GM18499 (cell line): ENCODE results near the gene AFAP1.

ENCODE experiments used
- ATAC-seq: cut with Tn5 transposase; IDR thresholded peaks from one replicate; pipeline ENCODE4 v1.9.1; 2021; ENCODE audit warnings: moderate number of reproducible peaks; ENCODE audit not compliant: insufficient read depth, unreplicated experiment

AFAP1 gene

DNA sequence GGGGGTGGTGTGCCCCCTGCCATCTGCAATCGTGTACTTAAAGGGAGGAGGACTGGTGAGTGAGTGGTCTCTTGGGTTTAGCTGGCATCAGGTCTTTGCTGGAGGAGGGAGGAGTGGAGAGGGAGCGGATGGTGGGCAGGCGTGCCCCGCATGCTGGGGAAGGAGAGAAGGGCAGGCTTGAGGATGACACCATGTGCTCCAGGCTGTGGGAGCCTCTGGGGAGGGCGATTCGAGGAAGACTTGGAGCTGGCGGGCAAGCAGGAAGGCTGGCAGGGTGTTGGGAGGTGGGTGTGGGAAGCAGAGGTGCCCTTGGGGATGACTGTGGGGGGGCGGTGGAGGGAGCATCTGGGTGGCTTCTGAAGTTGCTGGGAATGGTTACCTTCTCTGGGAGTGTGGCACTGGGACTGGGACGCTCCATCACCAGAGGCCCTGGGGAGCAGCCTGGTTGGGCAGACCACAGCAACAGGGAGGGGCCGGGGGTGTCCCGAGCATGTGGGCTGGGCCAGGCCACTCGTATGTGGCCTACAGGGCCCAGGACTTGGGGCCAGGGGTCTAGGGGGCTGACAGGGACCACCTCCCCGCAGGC is 30.8 kb upstream of the AFAP1 start:
- ATAC-seq = no peak

DNA sequence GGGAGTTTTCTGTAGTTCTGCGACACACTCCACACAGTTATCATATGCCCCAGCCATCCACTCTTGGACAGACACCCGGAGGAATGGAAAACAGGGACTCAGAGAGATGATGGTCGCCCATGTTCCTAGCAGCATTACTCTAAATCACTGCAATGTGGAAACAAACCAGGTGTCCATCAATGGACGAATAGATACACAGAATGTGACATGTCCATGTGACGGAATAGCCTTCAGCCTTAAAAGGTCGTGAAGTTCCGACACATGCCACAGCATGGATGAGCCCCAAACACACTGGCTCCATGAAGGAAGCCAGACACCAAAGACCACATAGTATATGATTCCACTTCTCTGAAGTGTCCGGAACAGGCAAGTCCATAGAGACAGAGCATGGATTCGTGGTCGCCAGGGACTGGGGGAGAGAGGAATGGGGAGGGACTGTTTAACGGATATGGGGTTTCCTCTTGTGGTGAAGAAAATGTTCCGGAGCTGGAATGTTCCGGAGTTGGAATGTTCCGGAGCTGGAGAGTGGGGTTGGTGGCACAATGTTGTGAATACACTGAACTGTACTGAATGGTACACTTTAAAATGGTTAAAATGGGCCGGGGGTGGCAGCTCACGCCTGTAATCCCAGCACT is 28.7 kb upstream of the AFAP1 start:
- ATAC-seq = no peak

DNA sequence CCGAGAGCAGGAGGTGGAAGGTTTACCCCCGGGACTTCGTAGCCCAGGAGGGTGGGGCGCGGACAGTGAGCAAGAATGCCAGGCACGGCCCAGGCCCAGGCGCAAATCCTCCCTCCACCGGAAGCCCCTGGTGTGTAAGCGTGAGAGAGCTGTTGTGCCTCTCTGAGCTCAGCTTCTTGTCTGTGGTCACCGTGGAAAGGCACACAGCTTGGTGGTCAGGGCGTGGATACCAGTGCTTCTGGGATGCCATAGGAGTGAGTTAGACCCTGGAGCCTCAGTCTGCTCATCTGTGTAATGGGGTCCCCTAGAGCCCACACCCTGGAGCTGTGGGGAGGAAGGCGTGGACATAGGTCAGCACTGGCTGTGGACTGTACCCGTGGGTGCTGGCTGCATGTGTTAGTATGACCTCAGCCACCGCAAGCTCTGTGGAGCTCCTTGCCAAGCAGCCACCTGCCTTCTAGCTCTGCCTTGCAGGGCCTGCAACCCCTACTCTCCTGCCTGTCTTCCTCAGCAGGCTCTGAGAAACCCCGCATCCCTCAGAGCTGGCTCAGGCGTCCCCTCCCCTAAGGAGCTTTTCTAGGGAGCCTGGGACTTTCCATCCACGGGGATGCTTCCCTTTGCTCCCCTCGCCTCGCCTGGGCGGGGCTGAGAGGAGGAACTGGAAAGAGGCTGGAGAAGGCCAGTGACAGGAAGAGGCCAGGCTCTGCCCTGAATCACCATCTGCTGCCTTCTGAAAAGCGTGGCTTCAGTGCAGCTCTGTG is 28.0 kb upstream of the AFAP1 start:
- ATAC-seq = no peak

DNA sequence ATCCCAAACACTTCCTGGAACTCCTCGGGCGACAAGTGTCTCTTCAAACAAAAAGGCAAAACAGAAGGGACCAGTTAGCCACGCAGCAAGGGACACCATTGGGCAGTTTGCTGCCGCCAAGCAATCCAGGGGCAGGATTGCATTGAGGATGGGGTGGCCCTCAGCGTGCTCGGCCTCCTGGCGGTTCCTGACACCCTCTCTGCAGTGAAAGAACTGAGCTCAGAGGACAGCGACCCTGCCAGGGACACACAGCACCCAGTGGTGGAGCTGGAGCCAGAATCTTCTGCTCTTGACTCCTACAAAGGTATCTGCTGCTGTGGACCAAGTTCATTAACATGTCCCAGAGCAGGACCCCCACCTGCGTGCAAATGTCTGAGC is 27.4 kb upstream of the AFAP1 start:
- no peak for ATAC-seq

DNA sequence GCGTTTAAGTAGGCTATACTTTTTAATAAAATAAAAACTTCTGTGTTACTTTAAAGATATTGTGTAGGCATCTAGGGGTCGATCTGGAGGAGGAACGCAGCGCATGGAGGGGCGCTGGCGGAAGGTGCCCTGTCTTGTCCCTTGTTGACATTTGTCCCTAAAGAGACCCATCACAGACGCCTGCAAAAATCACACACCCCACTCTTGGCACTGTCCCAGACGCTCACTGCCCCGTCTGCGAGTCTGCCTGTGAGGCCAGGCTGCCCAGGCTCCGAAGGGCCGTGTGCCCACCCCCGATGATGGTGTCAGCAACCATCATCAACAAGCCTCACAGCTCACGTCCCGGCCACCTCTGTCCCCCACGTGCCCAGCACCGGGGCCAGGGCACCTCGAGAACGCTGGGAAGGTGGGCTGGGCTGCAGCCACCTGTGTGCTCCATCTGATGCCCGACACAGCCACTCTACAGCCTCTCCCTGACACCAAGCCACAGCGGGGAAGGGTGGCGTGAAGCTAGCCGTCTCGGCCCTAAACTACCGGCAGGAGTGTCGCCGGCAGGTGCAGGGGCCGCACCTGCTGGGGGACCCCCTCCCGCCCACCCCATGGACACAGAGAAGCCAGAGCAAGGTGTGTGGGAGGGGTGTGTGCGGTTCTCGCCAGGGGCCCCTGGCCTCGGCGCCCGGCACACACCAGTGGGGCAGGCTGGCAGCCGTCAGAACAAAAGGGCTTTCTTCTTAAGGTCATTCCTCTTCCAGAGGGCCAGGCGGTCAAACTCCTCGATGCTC is 26.8 kb upstream of the AFAP1 start:
- no peak for ATAC-seq

DNA sequence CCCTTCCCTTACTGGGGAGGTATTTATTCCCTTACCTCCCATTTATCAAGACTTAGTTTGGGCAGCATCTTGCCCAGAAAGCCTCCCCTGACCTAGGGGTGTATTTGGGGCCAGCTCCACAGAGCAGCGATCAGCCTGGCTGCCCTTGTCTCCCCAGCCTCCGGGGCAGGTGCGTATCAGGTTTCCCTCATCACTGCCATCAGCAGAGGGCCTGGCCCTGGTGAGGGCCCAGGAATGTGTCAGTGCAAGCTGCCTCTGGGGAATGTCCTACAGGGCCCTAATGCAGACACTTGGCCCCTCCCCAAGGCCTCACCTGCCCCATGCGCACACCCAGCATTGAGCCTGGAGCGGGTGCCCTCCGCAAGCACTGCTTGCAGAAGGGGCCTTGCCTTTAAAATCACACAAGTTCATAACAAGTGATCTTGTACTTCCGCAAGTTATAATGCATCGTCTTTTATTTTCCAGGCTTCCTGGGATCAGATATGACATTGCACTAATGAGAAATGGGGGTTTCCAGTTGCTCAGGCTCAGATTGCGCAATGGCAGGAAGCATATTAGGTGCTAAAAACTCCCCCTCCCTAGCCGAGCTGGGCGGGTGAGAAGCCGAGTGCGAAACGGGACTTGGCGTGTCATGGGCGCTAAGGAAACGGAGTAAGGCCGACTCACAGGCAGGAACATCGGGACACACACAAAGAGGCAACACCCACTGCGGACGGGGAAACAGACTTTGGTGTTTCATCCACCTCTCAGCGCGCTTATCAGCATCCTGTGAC is 25.4 kb upstream of the AFAP1 start:
- no peak for ATAC-seq

DNA sequence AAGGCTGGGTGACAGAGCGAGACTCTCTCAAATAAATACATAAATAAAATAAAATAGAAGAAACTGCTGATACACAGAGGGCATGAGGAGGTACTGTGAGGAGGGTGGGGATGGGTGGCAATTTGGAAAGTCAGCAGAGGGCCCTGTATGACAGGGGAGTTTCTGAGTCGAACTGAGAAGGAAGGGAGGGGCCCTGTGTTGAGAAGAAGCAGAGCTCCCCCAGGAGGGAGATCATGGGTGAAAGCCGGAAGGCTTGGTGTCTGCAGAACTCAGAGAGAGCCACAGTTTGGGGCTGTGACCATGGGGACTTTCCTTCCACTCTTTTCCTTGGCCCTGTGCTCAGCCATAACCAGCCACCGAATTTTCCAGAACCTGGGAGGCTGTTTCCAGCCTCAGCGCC is 24.8 kb upstream of the AFAP1 start:
- no peak for ATAC-seq

DNA sequence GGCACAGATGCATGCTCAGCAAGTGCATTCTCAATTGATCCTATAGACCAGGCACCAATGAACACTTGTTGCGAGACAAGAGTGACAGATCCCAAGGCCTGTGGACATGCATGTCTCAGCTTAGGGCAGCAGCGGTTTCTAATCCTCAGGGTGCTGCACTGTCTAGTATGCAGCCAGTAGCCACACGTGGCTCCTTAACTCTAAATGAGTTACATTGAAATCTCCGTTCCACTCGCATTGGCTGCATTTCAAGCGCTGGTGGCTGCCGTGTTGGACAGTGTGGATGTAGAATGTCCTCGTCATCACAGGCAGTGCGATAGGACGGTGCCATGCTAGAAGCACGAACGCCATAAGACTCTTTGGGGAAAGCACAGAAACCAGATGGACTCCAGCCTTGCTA is 24.0 kb upstream of the AFAP1 start:
- ATAC-seq = no peak

DNA sequence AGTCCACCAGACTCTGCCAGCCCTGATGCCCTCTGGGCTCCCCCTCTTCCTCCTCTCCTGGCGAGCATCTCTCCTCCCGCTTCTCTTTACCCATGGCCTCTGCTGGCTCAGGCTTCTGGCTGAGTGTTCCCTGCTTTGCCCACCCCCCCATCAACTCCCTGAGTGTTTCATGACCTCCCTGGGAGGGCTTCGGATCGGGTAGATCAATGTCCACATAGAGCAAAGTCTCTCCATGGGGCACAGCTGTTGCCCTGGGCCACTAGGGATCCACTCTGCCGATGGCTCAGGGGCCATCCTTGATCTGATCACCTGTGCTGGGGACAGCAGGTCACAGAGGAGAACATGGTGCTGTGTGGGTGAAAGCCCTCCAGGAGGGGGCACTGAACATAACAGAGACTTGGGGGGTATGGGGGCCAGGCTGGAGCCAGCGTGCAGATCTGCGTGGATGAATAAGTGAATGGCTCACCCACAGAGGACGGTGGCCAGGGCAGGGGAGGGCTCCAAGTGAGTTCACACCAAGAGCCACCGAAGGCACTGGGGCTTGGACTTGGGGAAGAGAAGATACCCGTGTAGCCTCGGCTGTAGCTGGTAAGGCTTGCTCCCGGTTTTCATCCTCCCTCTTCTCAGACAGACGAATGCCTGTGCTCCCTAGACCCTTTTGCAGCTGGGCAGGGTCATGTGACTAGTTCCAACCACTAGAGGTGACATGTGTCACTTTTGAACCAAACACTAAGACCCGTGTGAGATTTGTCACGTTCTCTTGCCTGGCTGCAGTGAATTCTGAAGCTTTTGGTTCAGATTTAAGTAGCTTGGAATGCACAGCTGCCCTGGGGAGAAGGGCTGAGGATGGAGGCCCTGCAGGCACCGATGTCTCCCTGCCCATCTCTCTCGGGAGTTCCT is 23.2 kb upstream of the AFAP1 start:
- ATAC-seq = no peak

DNA sequence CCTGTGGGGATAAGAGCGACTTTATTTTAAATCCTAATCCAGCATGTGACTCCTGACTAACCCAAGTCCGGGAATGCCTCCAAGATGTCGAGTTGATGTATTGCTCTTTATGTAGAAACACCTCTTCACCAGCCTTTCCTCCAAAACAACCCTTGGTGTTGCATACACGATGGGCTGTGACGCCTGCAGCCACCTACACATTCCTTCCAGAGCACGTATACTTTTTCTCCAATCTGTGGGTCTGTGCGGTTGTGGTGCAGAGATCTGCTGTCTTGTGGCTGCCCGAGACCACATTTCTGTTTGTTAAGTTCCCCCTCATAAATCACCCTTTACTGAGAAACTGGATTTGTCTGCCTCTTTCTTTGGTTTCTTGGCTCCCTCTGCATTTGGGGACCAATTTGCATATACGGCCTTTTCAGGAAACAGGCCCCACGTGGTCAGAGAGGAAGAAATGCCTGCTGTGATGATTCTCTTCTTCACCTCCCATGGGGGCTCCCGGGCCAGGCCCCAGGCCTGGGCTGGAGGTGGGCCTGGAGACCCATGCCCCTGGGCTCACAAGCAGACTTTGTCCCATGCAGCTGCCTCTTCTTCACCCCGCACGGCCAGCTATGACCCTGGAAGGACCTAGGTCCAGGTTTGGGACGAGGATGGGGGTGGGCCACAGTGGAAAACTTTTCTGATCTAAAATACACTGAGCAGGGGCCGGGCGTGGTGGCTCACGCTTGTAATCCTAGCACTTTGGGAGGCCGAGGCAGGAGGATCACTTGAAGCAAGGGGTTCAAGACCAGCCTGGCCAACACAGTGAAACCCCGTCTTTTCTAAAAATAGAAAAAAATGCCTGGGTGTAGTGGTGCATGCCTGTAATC is 21.4 kb upstream of the AFAP1 start:
- ATAC-seq = no peak

DNA sequence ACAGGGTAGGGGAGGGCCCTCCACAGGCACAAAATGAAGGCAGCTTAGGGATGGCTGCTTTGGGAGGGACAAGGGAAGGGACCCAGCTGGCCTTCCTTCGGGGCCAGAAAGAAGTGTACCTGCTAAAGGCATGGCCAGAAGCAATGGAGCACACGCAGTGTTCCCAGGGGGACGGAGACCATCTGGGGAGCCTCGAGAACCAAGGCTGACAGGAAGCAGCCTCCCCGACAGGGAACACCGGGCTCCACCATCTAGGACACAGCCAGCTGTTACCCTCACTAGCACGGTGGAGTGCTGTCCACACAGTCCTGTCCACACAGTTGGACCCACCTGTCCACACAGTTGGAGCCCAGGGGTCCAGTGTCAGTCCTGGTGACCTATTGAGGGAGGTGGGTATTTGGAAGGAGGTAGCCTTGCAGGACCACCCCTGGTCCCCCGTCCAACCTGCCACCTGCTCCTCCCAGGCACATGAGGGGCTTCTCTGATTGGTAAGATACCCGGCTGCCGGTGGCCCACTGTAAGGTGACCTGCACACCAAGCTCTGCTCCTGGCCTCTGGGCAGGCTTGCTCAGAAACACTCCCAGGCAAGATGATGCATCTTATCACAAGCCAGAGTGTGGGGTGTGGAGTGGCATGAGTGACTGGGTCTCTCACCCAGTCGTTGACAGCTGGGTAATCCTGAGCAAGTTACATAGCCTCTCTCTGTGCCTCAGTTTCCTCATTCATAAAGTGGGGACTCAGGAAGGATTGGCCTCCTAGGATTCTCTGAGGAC is 20.5 kb upstream of the AFAP1 start:
- ATAC-seq = no peak

DNA sequence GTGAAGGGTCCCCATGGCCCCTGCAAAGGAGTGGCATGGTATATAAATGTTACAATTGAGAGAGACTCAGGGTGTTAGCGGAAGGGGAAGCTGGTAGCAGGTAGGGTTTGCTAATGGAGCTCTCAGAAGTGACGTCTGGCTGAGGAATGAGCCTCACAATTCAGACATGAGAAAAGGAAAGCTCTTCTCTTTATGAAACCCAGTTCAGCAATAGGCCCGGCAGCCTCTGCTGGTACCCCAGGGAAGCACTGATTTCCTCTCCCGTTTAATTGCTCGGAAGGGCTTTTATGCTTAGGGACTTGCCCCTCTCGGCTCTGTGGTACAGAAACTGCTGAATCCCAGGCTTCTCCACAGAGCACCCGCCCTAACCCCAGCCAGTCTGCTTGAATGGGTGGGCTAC is 19.4 kb upstream of the AFAP1 start:
- ATAC-seq = no peak

DNA sequence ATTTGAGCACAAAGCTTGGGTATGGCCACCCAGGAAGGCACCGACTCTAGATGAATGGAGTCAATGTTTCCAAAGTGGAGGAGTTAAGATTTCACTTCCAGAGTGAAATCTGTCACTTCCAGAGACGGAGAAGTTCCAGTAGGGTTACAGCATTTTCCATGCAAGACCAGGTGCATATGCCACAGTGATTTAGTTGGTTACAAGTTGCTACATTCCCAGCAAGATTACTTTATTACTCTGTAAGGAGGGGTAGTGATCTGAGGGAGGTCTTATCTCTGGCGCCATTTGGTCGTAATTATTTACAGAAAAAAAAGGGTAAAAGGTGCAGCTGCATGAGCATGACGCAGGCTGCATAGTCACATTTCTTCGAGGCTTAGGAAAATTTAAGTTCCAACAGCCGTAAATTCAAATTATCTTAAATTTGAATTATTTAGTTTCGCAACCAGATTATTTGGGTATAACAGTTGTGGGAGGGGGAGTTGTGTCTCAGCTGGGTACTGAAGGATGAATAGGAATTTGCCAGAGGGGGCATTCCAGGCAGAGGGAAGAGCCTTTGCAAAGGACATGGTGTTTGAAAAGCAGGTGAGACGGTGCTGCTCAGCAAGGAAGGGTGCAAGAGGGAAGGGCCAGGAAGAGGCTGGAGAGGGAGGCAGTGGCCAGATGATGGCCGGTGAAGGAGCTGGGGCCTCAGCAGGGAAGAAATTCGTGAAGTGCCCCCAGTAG is 17.4 kb upstream of the AFAP1 start:
- ATAC-seq = no peak

DNA sequence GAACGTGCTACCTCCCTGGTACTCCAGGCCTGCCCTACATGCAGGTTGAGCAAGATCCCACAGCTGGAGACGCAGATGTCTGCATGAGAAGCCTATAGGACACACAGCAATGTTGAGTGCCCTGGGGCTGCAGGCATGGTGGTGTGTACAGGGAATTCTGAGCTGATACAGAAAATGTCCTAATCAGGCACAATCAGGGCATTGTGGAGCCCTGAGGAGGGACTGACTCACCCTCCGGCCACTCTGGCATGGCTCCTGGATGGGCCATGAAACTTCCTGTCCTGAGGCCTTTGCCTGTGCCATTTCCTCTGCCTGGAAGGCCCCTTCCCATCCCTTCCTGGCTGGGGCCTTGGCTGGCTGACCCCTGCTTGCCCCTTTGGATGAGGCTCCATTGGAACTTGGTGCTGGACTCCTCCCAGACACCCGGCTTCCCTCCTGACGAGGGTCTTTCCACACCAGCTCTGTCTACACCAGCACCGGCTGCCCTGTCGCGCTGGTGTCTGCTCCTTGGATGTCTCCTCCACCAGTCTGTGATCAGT is 16.7 kb upstream of the AFAP1 start:
- no peak for ATAC-seq

DNA sequence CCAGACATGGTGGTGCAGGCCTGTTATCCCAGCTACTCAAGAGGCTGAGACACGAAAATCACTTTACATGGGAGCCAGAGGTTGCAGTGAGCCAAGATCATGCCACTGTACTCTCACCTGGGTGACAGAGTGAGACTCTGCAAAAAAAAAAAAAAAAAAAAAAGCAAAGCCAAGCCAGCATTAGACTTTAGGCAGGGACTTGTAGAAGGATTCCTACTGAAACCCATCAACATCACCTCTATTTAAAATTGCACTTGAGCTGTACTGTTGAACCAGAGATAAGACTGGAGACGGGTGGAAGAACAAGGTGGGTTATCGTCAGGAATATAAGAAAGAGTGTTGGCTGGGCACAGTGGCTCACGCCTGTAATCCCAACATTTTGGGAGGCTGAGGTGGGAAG is 15.7 kb upstream of the AFAP1 start:
- no peak for ATAC-seq

DNA sequence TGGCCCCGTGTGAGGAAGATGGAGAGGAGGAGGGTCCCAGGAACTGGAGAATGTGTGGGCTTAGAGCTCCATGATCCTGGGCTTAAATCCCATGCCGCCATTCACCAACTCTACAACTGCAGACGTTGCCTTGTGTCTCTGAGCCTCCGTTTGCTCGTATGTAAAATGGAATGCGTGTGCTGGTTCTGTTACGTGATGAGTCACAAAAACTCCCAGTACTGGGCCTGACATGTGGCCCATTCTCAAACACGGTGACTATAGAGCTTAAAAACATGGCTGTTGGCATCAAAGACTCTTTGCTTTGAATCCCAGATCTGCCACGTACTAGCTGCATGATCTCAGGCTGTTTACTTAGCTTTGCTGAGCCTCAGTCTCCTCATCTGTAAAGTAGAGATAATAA is 13.0 kb upstream of the AFAP1 start:
- ATAC-seq = no peak
